Ovary (tissue), 3 donors: ENCODE data around the gene SPTA1.

Source experiments
- CTCF ChIP-seq, 3 donors: fragments of 450-650 bp in 2 of 3; fragments of 200-600 bp in 1 of 3; IDR thresholded peaks; one replicate each; pipeline versions ENCODE4 v1.5.1 to v1.8.0; 2016 to 2022; ENCODE audit warnings: antibody characterized with exemption in 3 of 3, mild to moderate bottlenecking in 1 of 3
- POLR2A ChIP-seq: fragments of 450-650 bp; IDR thresholded peaks from one replicate; pipeline ENCODE4 v1.6.1; 2017; ENCODE audit warnings: antibody characterized with exemption, mild to moderate bottlenecking, moderate library complexity
- donor health status: DM: no; HTN: no; CAD: no.

- TF ChIP-seq POLR2A (no peak), CTCF (IDR thresholded peaks at IDR 0.05) (no peak)
Observed at GRCh38 chr1:158586942-158587341, 99.6 kb downstream of the SPTA1 start.
